SK-N-SH (cell line): ENCODE data around the gene LBHD1. TPM values are rescaled to one million over a fixed set of nuclear protein-coding genes. Genes with fewer than 3 reads are reported as not detected.

ENCODE experiments used
- CTCF ChIA-PET: fragments of 300-600, 350-600 bp; formaldehyde crosslinking; extraction: SDS; loops from one replicate; lab custom pipeline; 2021; lab: Yijun Ruan, JAX
- POLR2A ChIA-PET: fragments of 350-600 bp; sonication (Branson Sonifier 250); formaldehyde crosslinking; extraction: SDS; loops from one replicate; lab custom pipeline; 2020; ENCODE audit warnings: antibody characterized with exemption, inconsistent platforms; lab: Yijun Ruan, JAX
- DNase-seq: peaks from one replicate; pipeline ENCODE4 v3.0.0; 2012
- H2AFZ ChIP-seq: fragments of 200-600 bp; sonication (generic); 2 replicates; pipeline ENCODE4 v1.8.1; 2016; ENCODE audit warnings: antibody characterized with exemption, mild to moderate bottlenecking, low read depth
- H3F3A ChIP-seq: fragments of 200-600 bp; sonication (generic); replicated peaks from 2 replicates; pipeline ENCODE3; 2016; ENCODE audit warnings: antibody characterized with exemption, mild to moderate bottlenecking; ENCODE audit not compliant: insufficient read depth
- H3K27ac ChIP-seq, 2 experiments: fragments of 200-500 bp in 1 of 2; fragments of 200-600 bp in 1 of 2; sonication (Bioruptor generic) in 1 of 2; sonication (generic), shearing (Covaris generic) in 1 of 2; 2 replicates each; pipeline versions ENCODE4 v1.5.1 to v1.6.1; 2014 to 2016; ENCODE audit warnings: low read depth in 2 of 2, inconsistent platforms in 1 of 2, low read length in 1 of 2, mild to moderate bottlenecking in 1 of 2, mixed read lengths in 1 of 2
- H3K27me3 ChIP-seq: fragments of 200-600 bp; sonication (generic), shearing (Covaris generic); 2 replicates; pipeline ENCODE4 v1.6.1; 2016; ENCODE audit warnings: mixed run types; ENCODE audit not compliant: insufficient read depth
- H3K36me3 ChIP-seq, 2 experiments: fragments of 200-500 bp in 1 of 2; fragments of 200-600 bp in 1 of 2; sonication (Bioruptor generic) in 1 of 2; sonication (generic) in 1 of 2; replicated peaks in 1 of 2; 2 replicates each; pipeline versions ENCODE3 to v1.5.1; 2014 to 2016; ENCODE audit warnings: low read length in 1 of 2, mild to moderate bottlenecking in 1 of 2; ENCODE audit not compliant: insufficient read depth in 2 of 2, control insufficient read depth in 1 of 2
- H3K4me1 ChIP-seq, 2 experiments: fragments of 200-500 bp in 1 of 2; fragments of 200-600 bp in 1 of 2; sonication (Bioruptor generic) in 1 of 2; sonication (generic), shearing (Covaris generic) in 1 of 2; 2 replicates each; pipeline versions ENCODE4 v1.5.1 to v1.6.1; 2014 to 2016; ENCODE audit warnings: low read depth in 1 of 2, low read length in 1 of 2, mixed run types in 1 of 2; ENCODE audit not compliant: insufficient read depth in 2 of 2, control insufficient read depth in 1 of 2
- H3K4me2 ChIP-seq: fragments of 200-600 bp; sonication (generic), shearing (Covaris generic); 2 replicates; pipeline ENCODE4 v1.6.1; 2017; ENCODE audit warnings: mixed run types
- H3K4me3 ChIP-seq, 2 experiments: fragments of 200-500 bp in 1 of 2; fragments of 200-600 bp in 1 of 2; sonication (Bioruptor generic) in 1 of 2; sonication (generic), shearing (Covaris generic) in 1 of 2; 2 replicates each; pipeline versions ENCODE4 v1.5.1 to v1.8.1; 2014 to 2016; ENCODE audit warnings: low read depth in 2 of 2, inconsistent platforms in 1 of 2, low read length in 1 of 2, mild to moderate bottlenecking in 1 of 2, mixed read lengths in 1 of 2, moderate library complexity in 1 of 2
- H3K79me2 ChIP-seq: fragments of 200-600 bp; sonication (generic); 2 replicates; pipeline ENCODE4 v1.8.1; 2017; ENCODE audit warnings: mild to moderate bottlenecking; ENCODE audit not compliant: insufficient read depth
- H3K9ac ChIP-seq: fragments of 200-600 bp; sonication (generic); 2 replicates; pipeline ENCODE4 v1.6.1; 2017; ENCODE audit warnings: mixed run types
- H3K9me2 ChIP-seq: fragments of 200-600 bp; sonication (generic); 2 replicates; pipeline ENCODE4 v1.6.1; 2017; ENCODE audit warnings: mixed run types
- H3K9me3 ChIP-seq: fragments of 200-600 bp; sonication (generic); 2 replicates; pipeline ENCODE4 v1.6.1; 2017; ENCODE audit warnings: mixed run types, mild to moderate bottlenecking, moderate library complexity
- H4K20me1 ChIP-seq: fragments of 200-600 bp; sonication (generic); 2 replicates; pipeline ENCODE4 v1.6.1; 2017; ENCODE audit warnings: mild to moderate bottlenecking, mixed run types; ENCODE audit not compliant: insufficient read depth
- CHD2 ChIP-seq: fragments of 150-350 bp; IDR thresholded peaks from 2 replicates; pipeline ENCODE4 v1.6.1; 2018; ENCODE audit warnings: low read length; ENCODE audit not compliant: partially characterized antibody
- ELF1 ChIP-seq: IDR thresholded peaks from 2 replicates; pipeline ENCODE4 v1.4.0; 2012
- EP300 ChIP-seq, 2 experiments: IDR thresholded peaks; 2 replicates each; pipeline versions ENCODE4 v1.4.0 to v1.6.1; 2012; ENCODE audit warnings: borderline replicate concordance in 1 of 2, low read depth in 1 of 2, low read length in 1 of 2
- FOSL2 ChIP-seq: IDR thresholded peaks from 2 replicates; pipeline ENCODE4 v1.4.0; 2012; ENCODE audit warnings: low read depth, mild to moderate bottlenecking, moderate library complexity, borderline replicate concordance
- FOXJ3 ChIP-seq: sonication (generic); formaldehyde crosslinking; IDR thresholded peaks from 2 replicates; pipeline ENCODE4 v1.5.1; 2020; ENCODE audit warnings: mild to moderate bottlenecking, missing genetic modification reagents
- FOXM1 ChIP-seq: IDR thresholded peaks from 2 replicates; pipeline ENCODE4 v1.4.0; 2012; ENCODE audit warnings: low read depth, mild to moderate bottlenecking
- GATA2 ChIP-seq: sonication (generic); formaldehyde crosslinking; IDR thresholded peaks from 2 replicates; pipeline ENCODE4 v1.5.0; 2020; ENCODE audit warnings: mild to moderate bottlenecking, missing genetic modification reagents
- MEF2A ChIP-seq: IDR thresholded peaks from 2 replicates; pipeline ENCODE4 v1.4.0; 2012; ENCODE audit warnings: low read depth, borderline replicate concordance
- NRF1 ChIP-seq: IDR thresholded peaks from 2 replicates; pipeline ENCODE4 v1.6.1; 2012; ENCODE audit warnings: low read depth, mild to moderate bottlenecking, low read length
- POLR2AphosphoS5 ChIP-seq: IDR thresholded peaks from 2 replicates; pipeline ENCODE4 v1.6.1; 2012; ENCODE audit warnings: low read depth, low read length
- RAD21 ChIP-seq: IDR thresholded peaks from 2 replicates; pipeline ENCODE4 v1.6.1; 2012; ENCODE audit warnings: mild to moderate bottlenecking, low read length
- RCOR1 ChIP-seq: fragments of 150-350 bp; IDR thresholded peaks from 2 replicates; pipeline ENCODE4 v1.6.1; 2017; ENCODE audit warnings: antibody characterized with exemption, low read length
- SIN3A ChIP-seq: IDR thresholded peaks from 2 replicates; pipeline ENCODE4 v1.6.1; 2012; ENCODE audit warnings: low read depth, mild to moderate bottlenecking, low read length, moderate library complexity, borderline replicate concordance
- SMC3 ChIP-seq: IDR thresholded peaks from 2 replicates; pipeline ENCODE4 v1.6.1; 2012; ENCODE audit warnings: low read depth, low read length, improper control_type of control experiment
- TEAD4 ChIP-seq: IDR thresholded peaks from 2 replicates; pipeline ENCODE4 v1.4.0; 2012; ENCODE audit warnings: mild to moderate bottlenecking, borderline replicate concordance; ENCODE audit not compliant: insufficient read depth
- YY1 ChIP-seq: IDR thresholded peaks from 2 replicates; pipeline ENCODE4 v1.4.0; 2012; ENCODE audit warnings: low read depth, mild to moderate bottlenecking
- WGBS: methylation state at CpG from one replicate; pipeline ENCODE4 v1.1.6; 2017; ENCODE audit warnings: low lambda C conversion rate; 5-methylcytosine and 5-hydroxymethylcytosine counted together
- polyA plus RNA-seq, 3 experiments: library from polyadenylated mRNA; depleted of rRNA; stranded (reverse); fragments of >200 nt; gene quantifications; 2 replicates each; pipeline ENCODE4 v1.2.3, GENCODE V29; 2012
- TF ChIP-seq, protein P1 (sequence below): IDR thresholded peaks from 2 replicates; pipeline ENCODE4 v1.6.1; 2012; ENCODE audit warnings: mild to moderate bottlenecking, low read depth, low read length, moderate library complexity
- TF ChIP-seq, protein P2 (sequence below): IDR thresholded peaks from 2 replicates; pipeline ENCODE4 v1.4.0; 2012; ENCODE audit warnings: low read depth, borderline replicate concordance
- TF ChIP-seq, protein P3 (sequence below): fragments of 150-350 bp; IDR thresholded peaks from 2 replicates; pipeline ENCODE4 v1.6.1; 2016; ENCODE audit warnings: mild to moderate bottlenecking, low read depth, low read length
- TF ChIP-seq, protein P4 (sequence below): IDR thresholded peaks from 2 replicates; pipeline ENCODE4 v1.4.0; 2012; ENCODE audit warnings: low read depth, borderline replicate concordance
- TF ChIP-seq, protein P5 (sequence below): IDR thresholded peaks from 2 replicates; pipeline ENCODE4 v1.4.0; 2012; ENCODE audit warnings: low read depth

The LBHD1 gene
- polyA plus RNA-seq, 1 of the 3 experiments (the other 2 are of a cell fraction) = 9.7 TPM

DNA sequence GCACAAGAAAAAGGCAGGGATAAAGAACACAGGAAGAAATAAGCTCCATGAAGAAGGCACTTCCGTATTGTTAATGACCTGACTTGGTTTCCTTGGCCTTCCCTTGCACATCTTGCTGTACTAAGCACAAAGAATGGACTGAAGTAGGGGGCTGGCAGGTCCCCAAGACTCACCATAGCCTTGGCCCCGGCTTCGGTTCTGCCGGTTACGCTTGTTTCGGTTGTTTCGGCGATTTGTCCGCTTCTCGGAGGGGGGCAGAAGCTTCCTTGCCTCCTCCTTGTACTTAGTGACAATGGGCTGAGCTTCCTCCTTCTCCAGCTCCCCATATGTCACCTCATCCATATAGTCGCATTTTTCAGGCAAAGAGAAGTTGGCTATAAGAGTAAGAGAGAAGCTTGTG is 44.7 kb upstream of the LBHD1 start:
- Histone ChIP-seq H3K4me2 (no peak overlapping the region), H3K4me3 (no peak overlapping the region), H3K9me3 (no peaks in the 10 kb centered on the region), H4K20me1 (no peaks in the 10 kb centered on the region), H3K36me3 (peaks cover 77 to 90% of the 10 kb centered on the region in 2 experiments), H3K4me1 (no peaks in the 10 kb centered on the region; a peak in 1 of 4 replicates), H3F3A (peaks cover 50% of the 10 kb centered on the region), H3K27ac (no peak overlapping the region), H2AFZ (no peak overlapping the region), H3K27me3 (no peaks in the 10 kb centered on the region), H3K9me2 (no peaks in the 10 kb centered on the region), H3K9ac (no peak overlapping the region), H3K79me2 (peaks cover 68% of the 10 kb centered on the region)
- DNase-seq = no peak
- ChIA-PET POLR2A (no interaction called here), CTCF (interaction anchor here (1.6 to 2.0 kb wide), 3 partner anchors 11 to 70 kb away, joined by 3 to 5 read pairs (median 4); partner anchors contain the start of genes HNRNPUL2 and TTC9C)
- TF ChIP-seq GATA2 (CRISPR knock-in tag) (no peak), RCOR1 (no peak), YY1 (no peak), EP300 (IDR thresholded peaks at IDR 0.05; ENCODE audit: borderline replicate concordance in 1 of 2, low read depth in 1 of 2, low read length in 1 of 2) (no peak), POLR2AphosphoS5 (no peak), RAD21 (no peak)
- WGBS = 96% methylated on average over 11 of the region's 11 CpGs

DNA sequence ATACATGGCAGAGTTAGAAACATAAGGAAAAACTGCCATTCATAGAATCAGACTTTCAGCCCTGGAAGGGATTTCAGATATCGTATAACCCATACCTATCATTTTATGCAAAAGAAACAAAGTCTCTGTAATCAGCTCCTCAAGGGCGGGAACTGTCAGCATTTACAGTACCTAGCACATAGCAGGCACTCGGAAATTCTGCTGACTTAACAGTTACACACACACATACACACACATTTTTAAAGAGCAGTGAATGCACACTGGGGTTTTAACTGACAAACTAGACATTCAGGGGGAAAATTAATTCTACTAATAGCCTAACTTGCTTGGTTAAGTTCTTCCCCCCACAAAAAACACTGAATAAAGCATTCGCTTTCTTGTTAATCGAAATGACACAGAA is 44.1 kb upstream of the LBHD1 start:
- peaks cover 62% of the 10 kb centered on the region for H3K79me2 ChIP-seq
- no peak overlapping the region for H3K4me2 ChIP-seq
- no peak overlapping the region for H3K9ac ChIP-seq
- POLR2A ChIA-PET = no interaction called here
- no peaks in the 10 kb centered on the region; a peak in 1 of 4 replicates for H3K4me1 ChIP-seq
- no peaks in the 10 kb centered on the region for H4K20me1 ChIP-seq
- no peaks in the 10 kb centered on the region for H3K9me2 ChIP-seq
- no peak overlapping the region for H2AFZ ChIP-seq
- WGBS = 92% methylated on average over 5 of the region's 5 CpGs
- CTCF ChIA-PET = interaction anchor here (0.6 to 2.0 kb wide), 4 partner anchors 12 to 128 kb away, joined by 3 to 5 read pairs (median 4); partner anchors contain the start of genes HNRNPUL2 and TTC9C
- H3K4me3 ChIP-seq = no peak overlapping the region
- peaks cover 55% of the 10 kb centered on the region for H3F3A ChIP-seq
- no peaks in the 10 kb centered on the region for H3K9me3 ChIP-seq
- no peak for DNase-seq
- no peaks in the 10 kb centered on the region for H3K27me3 ChIP-seq
- peaks cover 76 to 89% of the 10 kb centered on the region in 2 experiments for H3K36me3 ChIP-seq
- H3K27ac ChIP-seq = no peak overlapping the region
- TF ChIP-seq, protein P1, sequence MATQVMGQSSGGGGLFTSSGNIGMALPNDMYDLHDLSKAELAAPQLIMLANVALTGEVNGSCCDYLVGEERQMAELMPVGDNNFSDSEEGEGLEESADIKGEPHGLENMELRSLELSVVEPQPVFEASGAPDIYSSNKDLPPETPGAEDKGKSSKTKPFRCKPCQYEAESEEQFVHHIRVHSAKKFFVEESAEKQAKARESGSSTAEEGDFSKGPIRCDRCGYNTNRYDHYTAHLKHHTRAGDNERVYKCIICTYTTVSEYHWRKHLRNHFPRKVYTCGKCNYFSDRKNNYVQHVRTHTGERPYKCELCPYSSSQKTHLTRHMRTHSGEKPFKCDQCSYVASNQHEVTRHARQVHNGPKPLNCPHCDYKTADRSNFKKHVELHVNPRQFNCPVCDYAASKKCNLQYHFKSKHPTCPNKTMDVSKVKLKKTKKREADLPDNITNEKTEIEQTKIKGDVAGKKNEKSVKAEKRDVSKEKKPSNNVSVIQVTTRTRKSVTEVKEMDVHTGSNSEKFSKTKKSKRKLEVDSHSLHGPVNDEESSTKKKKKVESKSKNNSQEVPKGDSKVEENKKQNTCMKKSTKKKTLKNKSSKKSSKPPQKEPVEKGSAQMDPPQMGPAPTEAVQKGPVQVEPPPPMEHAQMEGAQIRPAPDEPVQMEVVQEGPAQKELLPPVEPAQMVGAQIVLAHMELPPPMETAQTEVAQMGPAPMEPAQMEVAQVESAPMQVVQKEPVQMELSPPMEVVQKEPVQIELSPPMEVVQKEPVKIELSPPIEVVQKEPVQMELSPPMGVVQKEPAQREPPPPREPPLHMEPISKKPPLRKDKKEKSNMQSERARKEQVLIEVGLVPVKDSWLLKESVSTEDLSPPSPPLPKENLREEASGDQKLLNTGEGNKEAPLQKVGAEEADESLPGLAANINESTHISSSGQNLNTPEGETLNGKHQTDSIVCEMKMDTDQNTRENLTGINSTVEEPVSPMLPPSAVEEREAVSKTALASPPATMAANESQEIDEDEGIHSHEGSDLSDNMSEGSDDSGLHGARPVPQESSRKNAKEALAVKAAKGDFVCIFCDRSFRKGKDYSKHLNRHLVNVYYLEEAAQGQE = no peak
- TF ChIP-seq ELF1 (no peak), FOXM1 (no peak), FOXJ3 (no peak), GATA2 (CRISPR knock-in tag) (no peak), SMC3 (no peak), RAD21 (no peak), RCOR1 (no peak), MEF2A (no peak), NRF1 (no peak), FOSL2 (no peak), SIN3A (no peak), CHD2 (no peak), YY1 (no peak), TEAD4 (no peak)
- TF ChIP-seq, protein P2, sequence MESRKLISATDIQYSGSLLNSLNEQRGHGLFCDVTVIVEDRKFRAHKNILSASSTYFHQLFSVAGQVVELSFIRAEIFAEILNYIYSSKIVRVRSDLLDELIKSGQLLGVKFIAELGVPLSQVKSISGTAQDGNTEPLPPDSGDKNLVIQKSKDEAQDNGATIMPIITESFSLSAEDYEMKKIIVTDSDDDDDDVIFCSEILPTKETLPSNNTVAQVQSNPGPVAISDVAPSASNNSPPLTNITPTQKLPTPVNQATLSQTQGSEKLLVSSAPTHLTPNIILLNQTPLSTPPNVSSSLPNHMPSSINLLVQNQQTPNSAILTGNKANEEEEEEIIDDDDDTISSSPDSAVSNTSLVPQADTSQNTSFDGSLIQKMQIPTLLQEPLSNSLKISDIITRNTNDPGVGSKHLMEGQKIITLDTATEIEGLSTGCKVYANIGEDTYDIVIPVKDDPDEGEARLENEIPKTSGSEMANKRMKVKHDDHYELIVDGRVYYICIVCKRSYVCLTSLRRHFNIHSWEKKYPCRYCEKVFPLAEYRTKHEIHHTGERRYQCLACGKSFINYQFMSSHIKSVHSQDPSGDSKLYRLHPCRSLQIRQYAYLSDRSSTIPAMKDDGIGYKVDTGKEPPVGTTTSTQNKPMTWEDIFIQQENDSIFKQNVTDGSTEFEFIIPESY = no peak
- TF ChIP-seq, protein P3, sequence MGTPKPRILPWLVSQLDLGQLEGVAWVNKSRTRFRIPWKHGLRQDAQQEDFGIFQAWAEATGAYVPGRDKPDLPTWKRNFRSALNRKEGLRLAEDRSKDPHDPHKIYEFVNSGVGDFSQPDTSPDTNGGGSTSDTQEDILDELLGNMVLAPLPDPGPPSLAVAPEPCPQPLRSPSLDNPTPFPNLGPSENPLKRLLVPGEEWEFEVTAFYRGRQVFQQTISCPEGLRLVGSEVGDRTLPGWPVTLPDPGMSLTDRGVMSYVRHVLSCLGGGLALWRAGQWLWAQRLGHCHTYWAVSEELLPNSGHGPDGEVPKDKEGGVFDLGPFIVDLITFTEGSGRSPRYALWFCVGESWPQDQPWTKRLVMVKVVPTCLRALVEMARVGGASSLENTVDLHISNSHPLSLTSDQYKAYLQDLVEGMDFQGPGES = no peak
- TF ChIP-seq, protein P4, sequence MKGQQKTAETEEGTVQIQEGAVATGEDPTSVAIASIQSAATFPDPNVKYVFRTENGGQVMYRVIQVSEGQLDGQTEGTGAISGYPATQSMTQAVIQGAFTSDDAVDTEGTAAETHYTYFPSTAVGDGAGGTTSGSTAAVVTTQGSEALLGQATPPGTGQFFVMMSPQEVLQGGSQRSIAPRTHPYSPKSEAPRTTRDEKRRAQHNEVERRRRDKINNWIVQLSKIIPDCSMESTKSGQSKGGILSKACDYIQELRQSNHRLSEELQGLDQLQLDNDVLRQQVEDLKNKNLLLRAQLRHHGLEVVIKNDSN = no peak
- TF ChIP-seq, protein P5, sequence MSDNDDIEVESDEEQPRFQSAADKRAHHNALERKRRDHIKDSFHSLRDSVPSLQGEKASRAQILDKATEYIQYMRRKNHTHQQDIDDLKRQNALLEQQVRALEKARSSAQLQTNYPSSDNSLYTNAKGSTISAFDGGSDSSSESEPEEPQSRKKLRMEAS = no peak
